ENCODE results near the gene PRF1.

GRCh38 chr10:70596110-70596798 is 6.3 kb downstream of the PRF1 start:
- no peak for TF ChIP-seq POLR2A (IDR thresholded peaks at IDR 0.05)
- TF ChIP-seq, protein P1, sequence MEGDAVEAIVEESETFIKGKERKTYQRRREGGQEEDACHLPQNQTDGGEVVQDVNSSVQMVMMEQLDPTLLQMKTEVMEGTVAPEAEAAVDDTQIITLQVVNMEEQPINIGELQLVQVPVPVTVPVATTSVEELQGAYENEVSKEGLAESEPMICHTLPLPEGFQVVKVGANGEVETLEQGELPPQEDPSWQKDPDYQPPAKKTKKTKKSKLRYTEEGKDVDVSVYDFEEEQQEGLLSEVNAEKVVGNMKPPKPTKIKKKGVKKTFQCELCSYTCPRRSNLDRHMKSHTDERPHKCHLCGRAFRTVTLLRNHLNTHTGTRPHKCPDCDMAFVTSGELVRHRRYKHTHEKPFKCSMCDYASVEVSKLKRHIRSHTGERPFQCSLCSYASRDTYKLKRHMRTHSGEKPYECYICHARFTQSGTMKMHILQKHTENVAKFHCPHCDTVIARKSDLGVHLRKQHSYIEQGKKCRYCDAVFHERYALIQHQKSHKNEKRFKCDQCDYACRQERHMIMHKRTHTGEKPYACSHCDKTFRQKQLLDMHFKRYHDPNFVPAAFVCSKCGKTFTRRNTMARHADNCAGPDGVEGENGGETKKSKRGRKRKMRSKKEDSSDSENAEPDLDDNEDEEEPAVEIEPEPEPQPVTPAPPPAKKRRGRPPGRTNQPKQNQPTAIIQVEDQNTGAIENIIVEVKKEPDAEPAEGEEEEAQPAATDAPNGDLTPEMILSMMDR (IDR thresholded peaks at IDR 0.05): no peak
- no peak for TF ChIP-seq POLR2AphosphoS5 (IDR thresholded peaks at IDR 0.05)
